Type B pancreatic cell (in vitro differentiated cells): Measurements from ENCODE around the gene DESI2. TPM values are rescaled to one million over a fixed set of nuclear protein-coding genes. Genes with fewer than 3 reads are reported as not detected.

Experiments
- DNase-seq: peaks from one replicate; pipeline ENCODE4 v3.0.0; 2021; ENCODE audit warnings: mixed read lengths; ENCODE audit not compliant: unreplicated experiment; ENCODE audit errors: extremely low spot score
- H3K27ac Mint-ChIP-seq: 2 replicates; pipeline ENCODE4 v1.8.0; 2021; ENCODE audit warnings: mild to moderate bottlenecking, mixed read lengths
- H3K27me3 Mint-ChIP-seq: 2 replicates; pipeline ENCODE4 v1.8.0; 2021; ENCODE audit warnings: mixed read lengths
- H3K36me3 Mint-ChIP-seq: 2 replicates; pipeline ENCODE4 v1.8.0; 2021; ENCODE audit warnings: mixed read lengths
- H3K4me1 Mint-ChIP-seq: one replicate; pipeline ENCODE4 v1.8.0; 2021; ENCODE audit warnings: mixed read lengths; ENCODE audit not compliant: unreplicated experiment
- H3K4me3 Mint-ChIP-seq: 2 replicates; pipeline ENCODE4 v1.8.0; 2021; ENCODE audit warnings: mild to moderate bottlenecking, mixed read lengths
- H3K9me3 Mint-ChIP-seq: 2 replicates; pipeline ENCODE4 v1.8.0; 2021; ENCODE audit warnings: mixed read lengths
- total RNA-seq: library from RNA; stranded (reverse); gene quantifications from 2 replicates; pipeline ENCODE4 v1.2.1, GENCODE V29; 2021; ENCODE audit warnings: low replicate concordance
- TF ChIP-seq, protein P1 (sequence below): fragments of 200-600 bp; sonication (generic); conservative IDR thresholded peaks from 2 replicates; pipeline ENCODE4 v1.5.0; 2021; ENCODE audit warnings: antibody characterized with exemption, mild to moderate bottlenecking

DESI2 gene
- total RNA-seq, 1 donor from 2014 or later, result 34.4 TPM

DNA sequence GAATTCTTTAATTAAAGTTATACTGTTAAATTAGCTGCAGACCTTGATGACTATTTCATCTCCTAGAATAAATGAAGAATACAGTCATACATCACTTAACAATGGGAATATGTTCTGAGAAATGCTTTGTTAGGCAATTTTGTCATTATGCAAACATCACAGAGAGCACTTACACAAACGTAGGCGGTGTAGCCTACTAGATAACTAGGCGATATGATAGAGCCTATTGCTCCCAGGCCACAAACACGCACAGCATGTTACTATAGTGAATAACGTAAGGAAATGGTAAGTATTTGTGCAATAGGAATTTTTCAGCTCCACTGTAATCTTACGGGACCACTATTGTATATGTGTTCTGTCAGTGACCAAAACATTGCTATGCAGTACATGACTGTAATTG is 37.6 kb upstream of the DESI2 start:
- H3K27me3 Mint-ChIP-seq, result no peaks in the 10 kb centered on the region

GRCh38 chr1:244626709-244627108 is 26.2 kb upstream of the DESI2 start:
- TF ChIP-seq, protein P1, sequence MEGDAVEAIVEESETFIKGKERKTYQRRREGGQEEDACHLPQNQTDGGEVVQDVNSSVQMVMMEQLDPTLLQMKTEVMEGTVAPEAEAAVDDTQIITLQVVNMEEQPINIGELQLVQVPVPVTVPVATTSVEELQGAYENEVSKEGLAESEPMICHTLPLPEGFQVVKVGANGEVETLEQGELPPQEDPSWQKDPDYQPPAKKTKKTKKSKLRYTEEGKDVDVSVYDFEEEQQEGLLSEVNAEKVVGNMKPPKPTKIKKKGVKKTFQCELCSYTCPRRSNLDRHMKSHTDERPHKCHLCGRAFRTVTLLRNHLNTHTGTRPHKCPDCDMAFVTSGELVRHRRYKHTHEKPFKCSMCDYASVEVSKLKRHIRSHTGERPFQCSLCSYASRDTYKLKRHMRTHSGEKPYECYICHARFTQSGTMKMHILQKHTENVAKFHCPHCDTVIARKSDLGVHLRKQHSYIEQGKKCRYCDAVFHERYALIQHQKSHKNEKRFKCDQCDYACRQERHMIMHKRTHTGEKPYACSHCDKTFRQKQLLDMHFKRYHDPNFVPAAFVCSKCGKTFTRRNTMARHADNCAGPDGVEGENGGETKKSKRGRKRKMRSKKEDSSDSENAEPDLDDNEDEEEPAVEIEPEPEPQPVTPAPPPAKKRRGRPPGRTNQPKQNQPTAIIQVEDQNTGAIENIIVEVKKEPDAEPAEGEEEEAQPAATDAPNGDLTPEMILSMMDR, result no peak

More for the DNA sequence above, 37.6 kb upstream of the DESI2 start:
- H3K4me1 Mint-ChIP-seq, result no peaks in the 10 kb centered on the region
- DNase-seq, result no peak
- H3K36me3 Mint-ChIP-seq, result no peaks in the 10 kb centered on the region
- H3K4me3 Mint-ChIP-seq, result no peak overlapping the region
- TF ChIP-seq, protein P1, result no peak
- no peaks in the 10 kb centered on the region for H3K9me3 Mint-ChIP-seq
- no peak overlapping the region for H3K27ac Mint-ChIP-seq

DNA sequence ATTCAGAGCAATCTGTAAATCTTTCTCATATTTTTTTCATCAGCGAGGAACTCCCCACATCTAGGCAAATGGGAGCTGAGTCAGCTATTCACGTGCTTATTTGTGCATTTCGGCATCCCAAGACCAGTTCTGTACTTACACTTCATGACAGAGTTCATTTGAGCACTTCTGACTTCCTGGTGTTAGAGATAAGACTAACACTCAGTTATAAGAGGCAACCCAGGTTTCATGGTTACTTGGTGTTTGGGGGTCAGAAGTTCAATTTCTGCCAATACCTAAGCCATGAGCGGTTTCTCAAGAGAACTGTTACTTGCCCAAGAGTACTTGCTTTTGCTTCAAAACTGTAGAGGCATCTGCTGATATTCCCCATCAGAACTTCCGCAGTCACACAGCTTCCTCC is 24.1 kb upstream of the DESI2 start:
- no peak overlapping the region for H3K27ac Mint-ChIP-seq
- TF ChIP-seq, protein P1, result no peak
- H3K9me3 Mint-ChIP-seq, result peaks cover 9% of the 10 kb centered on the region
- H3K4me1 Mint-ChIP-seq, result no peaks in the 10 kb centered on the region
- no peaks in the 10 kb centered on the region for H3K36me3 Mint-ChIP-seq
- no peaks in the 10 kb centered on the region for H3K27me3 Mint-ChIP-seq
- no peak for DNase-seq
- no peak overlapping the region for H3K4me3 Mint-ChIP-seq

More at GRCh38 chr1:244626709-244627108, 26.2 kb upstream of the DESI2 start:
- H3K4me1 Mint-ChIP-seq, result no peaks in the 10 kb centered on the region
- H3K27ac Mint-ChIP-seq, result no peak overlapping the region
- H3K36me3 Mint-ChIP-seq, result no peaks in the 10 kb centered on the region
- no peak overlapping the region for H3K4me3 Mint-ChIP-seq
- DNase-seq, result no peak
- no peaks in the 10 kb centered on the region for H3K27me3 Mint-ChIP-seq
- H3K9me3 Mint-ChIP-seq, result peaks cover 9% of the 10 kb centered on the region

DNA sequence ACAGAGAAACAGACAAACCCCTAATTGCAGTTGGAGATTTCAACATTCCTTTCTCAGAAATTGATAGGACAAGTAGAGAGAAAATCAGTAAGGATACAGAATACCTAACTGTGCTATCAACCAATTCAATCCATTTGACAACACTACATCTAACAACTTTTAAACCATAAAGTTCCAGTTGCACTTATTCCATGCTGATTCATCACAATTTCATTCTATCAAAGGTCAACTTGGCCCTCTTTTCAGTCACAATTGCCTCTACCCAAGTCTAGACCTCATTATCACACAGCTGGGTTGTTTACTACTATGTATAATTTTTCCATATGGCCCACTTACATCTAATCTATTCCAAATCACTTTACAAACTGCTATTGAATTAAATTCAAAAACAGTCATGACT is 19.8 kb upstream of the DESI2 start:
- no peaks in the 10 kb centered on the region for H3K36me3 Mint-ChIP-seq
- H3K27me3 Mint-ChIP-seq, result no peaks in the 10 kb centered on the region
- H3K9me3 Mint-ChIP-seq, result no peaks in the 10 kb centered on the region
- TF ChIP-seq, protein P1, result no peak
- no peak overlapping the region for H3K27ac Mint-ChIP-seq
- no peak for DNase-seq
- H3K4me3 Mint-ChIP-seq, result no peak overlapping the region
- H3K4me1 Mint-ChIP-seq, result no peaks in the 10 kb centered on the region

- Mint-ChIP-seq H3K4me1 (no peaks in the 10 kb centered on the region), H3K27me3 (no peaks in the 10 kb centered on the region), H3K36me3 (no peaks in the 10 kb centered on the region), H3K4me3 (no peak overlapping the region), H3K27ac (no peak overlapping the region), H3K9me3 (no peaks in the 10 kb centered on the region)
- TF ChIP-seq, protein P1, result no peak
- no peak for DNase-seq
These were observed 18.4 kb upstream of the DESI2 start for GRCh38 chr1:244634546-244634945.
